Body of pancreas (tissue), 4 donors: ENCODE data around the gene TUBB2A. TPM values are rescaled to one million over a fixed set of nuclear protein-coding genes. Genes with fewer than 3 reads are reported as not detected.

Experiments
- ATAC-seq: fragments of 150-250 bp; one replicate; pipeline ENCODE4 v1.9.1; 2016
- DNase-seq, 4 donors: peaks; one replicate each; pipeline ENCODE4 v3.0.0-alpha.2; 2019
- H3K27ac ChIP-seq, 4 donors: fragments of 200-600 bp; sonication (generic); 1 replicate in 3 of 4; 2 replicates in 1 of 4; pipeline versions ENCODE4 v1.5.1 to v1.6.1; 2016 to 2019; ENCODE audit warnings: mild to moderate bottlenecking in 1 of 4, mixed read lengths in 1 of 4, moderate library complexity in 1 of 4
- H3K27me3 ChIP-seq, 2 donors: fragments of 200-600 bp; sonication (generic); one replicate each; pipeline ENCODE4 v1.6.0; 2016; ENCODE audit warnings: mild to moderate bottlenecking in 1 of 2
- H3K36me3 ChIP-seq, 2 donors: fragments of 200-600 bp; sonication (generic); replicated peaks in 1 of 2; 2 replicates each; pipeline ENCODE4 v1.5.1; 2016; ENCODE audit warnings: low read depth in 2 of 2; ENCODE audit not compliant: insufficient read depth in 1 of 2
- H3K4me1 ChIP-seq: fragments of 200-600 bp; sonication (generic); one replicate; pipeline ENCODE4 v1.6.0; 2016
- H3K4me3 ChIP-seq, 2 donors: fragments of 200-600 bp; sonication (generic); 1 replicate in 1 of 2; 2 replicates in 1 of 2; pipeline ENCODE4 v1.5.1; 2016 to 2019
- H3K9me3 ChIP-seq, 3 donors: fragments of 200-600 bp; sonication (generic); 1 replicate in 2 of 3; 2 replicates in 1 of 3; pipeline ENCODE4 v1.5.1; 2016
- CTCF ChIP-seq, 7 experiments: fragments of 450-650 bp in 4 of 7; fragments of 200-600 bp in 3 of 7; sonication (generic) in 3 of 7; IDR thresholded peaks; one replicate each; pipeline ENCODE4 v1.5.1; 2016 to 2019; ENCODE audit warnings: antibody characterized with exemption in 7 of 7
- POLR2A ChIP-seq, 3 donors: fragments of 450-650 bp; IDR thresholded peaks; one replicate each; pipeline ENCODE4 v1.6.1; 2016; ENCODE audit warnings: antibody characterized with exemption in 3 of 3, mild to moderate bottlenecking in 2 of 3
- WGBS, 2 donors: methylation state at CpG; one replicate each; pipeline ENCODE4 v1.1.5; 2017; 5-methylcytosine and 5-hydroxymethylcytosine counted together
- intact Hi-C: fragments of 100-400 bp; cut with DNase I; formaldehyde crosslinking; loops from one replicate; pipeline ENCODE4 v1.15.1; 2023
- total RNA-seq, 2 donors: library from RNA; depleted of rRNA; stranded (reverse); fragments of >200 nt; gene quantifications; one replicate each; pipeline ENCODE4 v1.1.0, GENCODE V29; 2016

The TUBB2A gene
- total RNA-seq, 2 donors from 2014 or later, result 44.9 to 54.1 TPM

GRCh38 chr6:3165631-3166534, 8.5 kb upstream of the TUBB2A start:
- Histone ChIP-seq H3K9me3 (no peaks in the 10 kb centered on the region), H3K36me3 (no peaks in the 10 kb centered on the region), H3K27ac (no peak overlapping the region), H3K27me3 (no peaks in the 10 kb centered on the region), H3K4me1 (peaks cover 5% of the 10 kb centered on the region), H3K4me3 (no peak overlapping the region)
- WGBS, 2 donors, result 72 to 79% methylated on average over 7 of the region's 7 CpGs
- intact Hi-C loops, result loop anchor here (10.0 kb wide), 1 partner anchor 89 kb away; the partner anchor contains the start of gene PSMG4
- ATAC-seq (no peak), DNase-seq (no peak)
- TF ChIP-seq CTCF (IDR thresholded peaks at IDR 0.05) (no peak), POLR2A (IDR thresholded peaks at IDR 0.05) (no peak)

- ATAC-seq (no peak), DNase-seq (no peak)
- H3K36me3 ChIP-seq, result no peaks in the 10 kb centered on the region
- 81 to 94% methylated on average over 6 of the region's 6 CpGs for WGBS, 2 donors
- H3K27me3 ChIP-seq, result no peaks in the 10 kb centered on the region
- intact Hi-C loops, result loop anchor here (5.0 to 10.0 kb wide), 2 partner anchors 42 to 90 kb away; partner anchors contain the start of gene PSMG4
- no peaks in the 10 kb centered on the region for H3K9me3 ChIP-seq
- TF ChIP-seq POLR2A (IDR thresholded peaks at IDR 0.05) (no peak), CTCF (IDR thresholded peaks at IDR 0.05) (no peak)
- H3K4me3 ChIP-seq, result no peak overlapping the region
- H3K27ac ChIP-seq, result no peak overlapping the region
- peaks cover 20% of the 10 kb centered on the region for H3K4me1 ChIP-seq
Measured at GRCh38 chr6:3164388-3164787, 7.0 kb upstream of the TUBB2A start.

GRCh38 chr6:3163248-3163594, 5.9 kb upstream of the TUBB2A start:
- ATAC-seq, result peak; percentile 3
- Histone ChIP-seq H3K27ac (peak overlapping the region; percentile 88 to 98 (median 96)), H3K36me3 (no peaks in the 10 kb centered on the region), H3K4me1 (peaks cover 32% of the 10 kb centered on the region), H3K27me3 (no peaks in the 10 kb centered on the region), H3K4me3 (no peak overlapping the region), H3K9me3 (no peaks in the 10 kb centered on the region)
- peak in 2 of 7 experiments; percentile 31 to 32 for TF ChIP-seq CTCF (IDR thresholded peaks at IDR 0.05)
- TF ChIP-seq POLR2A (IDR thresholded peaks at IDR 0.05), result no peak
- intact Hi-C loops, result loop anchor here (5.0 to 10.0 kb wide), 2 partner anchors 41 to 92 kb away; partner anchors contain the start of gene PSMG4
- peak in 1 of 4 donors; percentile 53 for DNase-seq
- 13 to 15% methylated on average over 13 of the region's 13 CpGs for WGBS, 2 donors

GRCh38 chr6:3162565-3163247, 5.4 kb upstream of the TUBB2A start:
- 0% methylated on average over 9 to 56 of the region's 74 CpGs for WGBS, 2 donors
- intact Hi-C loops, result loop anchor here (5.0 to 10.0 kb wide), 2 partner anchors 40 to 92 kb away; partner anchors contain the start of gene PSMG4
- Histone ChIP-seq H3K27ac (peak overlapping the region; percentile 88 to 98 (median 96)), H3K4me1 (peaks cover 33% of the 10 kb centered on the region), H3K36me3 (no peaks in the 10 kb centered on the region), H3K4me3 (peak overlapping the region in 1 of 2 donors; percentile 43), H3K27me3 (no peaks in the 10 kb centered on the region), H3K9me3 (no peaks in the 10 kb centered on the region)
- peak; percentile 58 for ATAC-seq
- TF ChIP-seq POLR2A (IDR thresholded peaks at IDR 0.05) (peak; percentile 72 to 87 (median 85)), CTCF (IDR thresholded peaks at IDR 0.05) (peak in 5 of 7 experiments; percentile 14 to 40 (median 33))
- DNase-seq, result peak; percentile 77 to 83 (median 82)
